Measurements from ENCODE around the gene FGF8. TPM values are rescaled to one million over a fixed set of nuclear protein-coding genes. Genes with fewer than 3 reads are reported as not detected.
A peak's percentile ranks its signal among the peaks of the same experiment; 100 is the strongest.

The FGF8 gene
- total RNA-seq, 2 donors from 2014 or later = 13.3 to 46.5 TPM

GRCh38 chr10:101818872-101819633, 43.1 kb upstream of the FGF8 start:
- Mint-ChIP-seq H3K4me1 (peaks cover 14% of the 10 kb centered on the region), H3K27ac (peak overlapping the region; percentile 96), H3K27me3 (ENCODE audit: insufficient read depth) (no peaks in the 10 kb centered on the region), H3K36me3 (ENCODE audit: low read depth) (peaks cover 8% of the 10 kb centered on the region), H3K4me3 (peak overlapping the region; percentile 96), H3K9me3 (no peaks in the 10 kb centered on the region)
- Histone ChIP-seq H3K36me3 (ENCODE audit: control insufficient read depth, insufficient read depth, low read length) (no peaks in the 10 kb centered on the region), H3K9me3 (ENCODE audit: control insufficient read depth, low read length) (no peaks in the 10 kb centered on the region), H3K27ac (ENCODE audit: low read depth, low read length) (no peak overlapping the region), H3K4me3 (ENCODE audit: low read length) (peak overlapping the region; percentile 90), H3K4me1 (ENCODE audit: control insufficient read depth, insufficient read depth, low read length) (no peaks in the 10 kb centered on the region), H3K9ac (ENCODE audit: extremely low read depth, low read length, poor library complexity, severe bottlenecking) (peak overlapping the region; percentile 99), H3K27me3 (ENCODE audit: control insufficient read depth, insufficient read depth, low read length, poor library complexity, severe bottlenecking) (no peaks in the 10 kb centered on the region)
- no peak for TF ChIP-seq CTCF (conservative IDR thresholded peaks at IDR 0.05)
- WGBS, 2 experiments (ENCODE audit: insufficient coverage in 1 of 2, insufficient read length in 1 of 2) = 26 to 43% methylated on average over 13 to 14 of the region's 14 CpGs
- no peak for DNase-seq

GRCh38 chr10:101818119-101818871, 42.4 kb upstream of the FGF8 start, which contains the start of gene OGA:
TSS of gene OGA (minus strand) at chr10:101818444. CDS start at chr10:101818022, 422 bp downstream.
- no peaks in the 10 kb centered on the region for H3K9me3 ChIP-seq (ENCODE audit: control insufficient read depth, low read length)
- WGBS, 2 experiments (ENCODE audit: insufficient coverage in 1 of 2, insufficient read length in 1 of 2) = 0 to 1% methylated on average over 31 to 47 of the region's 47 CpGs
- peak; percentile 99 for DNase-seq
- H3K4me1 ChIP-seq (ENCODE audit: control insufficient read depth, insufficient read depth, low read length) = no peaks in the 10 kb centered on the region
- H3K36me3 ChIP-seq (ENCODE audit: control insufficient read depth, insufficient read depth, low read length) = peaks cover 4% of the 10 kb centered on the region
- H3K4me3 Mint-ChIP-seq = peak within 1 kb of the TSS; percentile 96
- peaks cover 10% of the 10 kb centered on the region for H3K36me3 Mint-ChIP-seq (ENCODE audit: low read depth)
- peak within 1 kb of the TSS; percentile 99 for H3K9ac ChIP-seq (ENCODE audit: extremely low read depth, low read length, poor library complexity, severe bottlenecking)
- no peak for TF ChIP-seq CTCF (conservative IDR thresholded peaks at IDR 0.05)
- no peaks in the 10 kb centered on the region for H3K27me3 Mint-ChIP-seq (ENCODE audit: insufficient read depth)
- no peaks in the 10 kb centered on the region for H3K27me3 ChIP-seq (ENCODE audit: control insufficient read depth, insufficient read depth, low read length, poor library complexity, severe bottlenecking)
- peak within 1 kb of the TSS; percentile 99 for H3K27ac ChIP-seq (ENCODE audit: low read depth, low read length)
- H3K9me3 Mint-ChIP-seq = no peaks in the 10 kb centered on the region
- peak within 1 kb of the TSS; percentile 96 for H3K4me3 ChIP-seq (ENCODE audit: low read length)
- H3K27ac Mint-ChIP-seq = peak within 1 kb of the TSS; percentile 99
- H3K4me1 Mint-ChIP-seq = peaks cover 19% of the 10 kb centered on the region

DNA sequence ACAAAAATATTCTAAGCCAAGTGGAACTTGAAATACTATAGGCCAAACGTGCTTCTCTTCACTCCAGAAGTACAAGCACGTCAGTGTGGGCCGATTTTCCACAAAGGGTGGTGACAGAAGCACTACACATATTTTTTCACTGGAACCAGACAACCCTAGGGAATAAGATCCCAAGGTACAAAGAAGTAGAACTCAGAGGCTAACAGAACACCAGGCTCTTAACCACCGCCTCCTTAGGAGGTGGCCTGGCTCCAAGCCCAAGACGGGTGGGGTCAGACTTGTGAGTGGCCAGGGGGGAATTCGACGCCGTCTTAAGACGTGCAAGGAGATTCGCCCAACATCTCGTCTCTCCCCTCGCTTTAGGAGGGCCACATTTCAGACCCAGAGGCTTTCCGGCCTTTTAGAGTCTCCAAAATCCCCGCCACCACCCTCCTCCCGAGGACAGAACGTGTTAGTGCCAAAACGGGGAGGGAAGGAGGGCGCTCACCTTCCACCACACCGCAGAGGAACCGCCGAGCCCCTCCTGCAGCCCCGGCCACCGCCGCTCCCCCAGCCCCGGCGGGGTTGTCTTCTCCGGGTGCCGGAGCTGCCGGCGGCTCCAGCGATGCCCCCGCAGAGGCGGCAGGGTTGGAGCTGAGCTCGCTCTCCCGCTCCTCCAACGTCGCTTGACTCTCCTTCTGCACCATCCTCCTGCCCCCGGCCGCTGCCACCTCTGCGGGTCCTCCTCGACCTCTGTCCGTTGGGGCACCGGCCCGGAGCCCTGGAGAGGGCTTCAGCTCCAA, 41.6 kb upstream of the FGF8 start:
- H3K27ac Mint-ChIP-seq = peak overlapping the region; percentile 99
- peaks cover 19% of the 10 kb centered on the region for H3K4me1 Mint-ChIP-seq
- H3K4me3 Mint-ChIP-seq = peak overlapping the region; percentile 96
- H3K36me3 ChIP-seq (ENCODE audit: control insufficient read depth, insufficient read depth, low read length) = peaks cover 11% of the 10 kb centered on the region
- H3K27ac ChIP-seq (ENCODE audit: low read depth, low read length) = peak overlapping the region; percentile 99
- peaks cover 16% of the 10 kb centered on the region for H3K36me3 Mint-ChIP-seq (ENCODE audit: low read depth)
- H3K27me3 ChIP-seq (ENCODE audit: control insufficient read depth, insufficient read depth, low read length, poor library complexity, severe bottlenecking) = no peaks in the 10 kb centered on the region
- DNase-seq = peak; percentile 70
- H3K9ac ChIP-seq (ENCODE audit: extremely low read depth, low read length, poor library complexity, severe bottlenecking) = peak overlapping the region; percentile 99
- no peaks in the 10 kb centered on the region for H3K27me3 Mint-ChIP-seq (ENCODE audit: insufficient read depth)
- peak overlapping the region; percentile 96 for H3K4me3 ChIP-seq (ENCODE audit: low read length)
- H3K9me3 Mint-ChIP-seq = no peaks in the 10 kb centered on the region
- H3K4me1 ChIP-seq (ENCODE audit: control insufficient read depth, insufficient read depth, low read length) = no peaks in the 10 kb centered on the region
- H3K9me3 ChIP-seq (ENCODE audit: control insufficient read depth, low read length) = no peaks in the 10 kb centered on the region
- no peak for TF ChIP-seq CTCF (conservative IDR thresholded peaks at IDR 0.05)
- WGBS, 2 experiments (ENCODE audit: insufficient coverage in 1 of 2, insufficient read length in 1 of 2) = 0% methylated on average over 15 to 44 of the region's 44 CpGs
